B cell (primary cell): Measurements from ENCODE around the gene CASKIN2. TPM values are rescaled to one million over a fixed set of nuclear protein-coding genes. Genes with fewer than 3 reads are reported as not detected.

ENCODE experiments used
- ATAC-seq: fragments of 200-7000 bp; cut with Tn5 transposase; one replicate; pipeline ENCODE4 v1.10.0; 2021; ENCODE audit warnings: low read depth, mild to moderate bottlenecking, moderate number of reproducible peaks, moderate library complexity
- CTCF ChIA-PET: fragments of 350-600 bp; sonication (Branson Sonifier 250); formaldehyde crosslinking; loops from one replicate; lab custom pipeline; 2021; ENCODE audit warnings: antibody characterized with exemption, inconsistent platforms; lab: Charles Lee
- POLR2A ChIA-PET: fragments of 350-600 bp; sonication (Branson Sonifier 250); formaldehyde crosslinking; loops from one replicate; lab custom pipeline; 2021; ENCODE audit warnings: antibody characterized with exemption; lab: Charles Lee
- DNase-seq: peaks from one replicate; pipeline ENCODE4 v3.0.0; 2013
- H2AFZ ChIP-seq: 2 replicates; pipeline ENCODE4 v1.6.1; 2012; ENCODE audit warnings: mild to moderate bottlenecking, low read depth, low read length; ENCODE audit not compliant: insufficient read depth, poor library complexity, severe bottlenecking
- H3K27ac ChIP-seq, 2 donors: 1 replicate in 1 of 2; 2 replicates in 1 of 2; pipeline ENCODE4 v1.5.1; 2012 to 2013; ENCODE audit warnings: low read length in 2 of 2, mild to moderate bottlenecking in 2 of 2, moderate library complexity in 1 of 2
- H3K27me3 ChIP-seq, 4 experiments: fragments of 200-600 bp in 1 of 4; sonication (generic) in 1 of 4; replicated peaks in 1 of 4; 1 replicate in 2 of 4; 2 replicates in 2 of 4; pipeline versions ENCODE4 v1.6.1 to v1.7.0; 2013 to 2016; ENCODE audit warnings: low read length in 3 of 4, mild to moderate bottlenecking in 2 of 4, mixed read lengths in 1 of 4, moderate library complexity in 1 of 4; ENCODE audit not compliant: insufficient read depth in 4 of 4, control insufficient read depth in 3 of 4; ENCODE audit errors: control extremely low read depth in 1 of 4
- H3K36me3 ChIP-seq, 2 experiments: replicated peaks in 1 of 2; 1 replicate in 1 of 2; 2 replicates in 1 of 2; pipeline versions ENCODE4 v1.6.1 to v1.7.1; 2013; ENCODE audit warnings: low read length in 1 of 2; ENCODE audit not compliant: insufficient read depth in 2 of 2, control insufficient read depth in 1 of 2; ENCODE audit errors: control extremely low read depth in 1 of 2, extremely low read depth in 1 of 2
- H3K4me1 ChIP-seq, 2 donors: fragments of 200-600 bp in 1 of 2; sonication (generic) in 1 of 2; 1 replicate in 1 of 2; 2 replicates in 1 of 2; pipeline versions ENCODE4 v1.5.1 to v1.6.1; 2013 to 2017; ENCODE audit warnings: low read length in 2 of 2; ENCODE audit not compliant: control insufficient read depth in 2 of 2, insufficient read depth in 2 of 2
- H3K4me2 ChIP-seq: replicated peaks from 2 replicates; pipeline ENCODE3; 2012; ENCODE audit warnings: mild to moderate bottlenecking, low read depth, low read length; ENCODE audit not compliant: poor library complexity, severe bottlenecking
- H3K4me3 ChIP-seq, 5 experiments: fragments of 200-600 bp in 1 of 5; sonication (generic) in 1 of 5; 1 replicate in 3 of 5; 2 replicates in 2 of 5; pipeline versions ENCODE4 v1.5.1 to v1.7.0; 2011 to 2016; ENCODE audit warnings: low read length in 4 of 5, mild to moderate bottlenecking in 4 of 5, low read depth in 2 of 5, control low read depth in 1 of 5, moderate library complexity in 1 of 5; ENCODE audit not compliant: insufficient read depth in 1 of 5; ENCODE audit errors: control extremely low read depth in 1 of 5, extremely low read depth in 1 of 5
- H3K79me2 ChIP-seq: fragments of 200-600 bp; sonication (generic); one replicate; pipeline ENCODE4 v1.6.0; 2016; ENCODE audit warnings: low read length; ENCODE audit not compliant: control insufficient read depth, insufficient read depth
- H3K9ac ChIP-seq: fragments of 200-600 bp; sonication (generic); 2 replicates; pipeline ENCODE4 v1.6.1; 2017; ENCODE audit warnings: mild to moderate bottlenecking, low read length, moderate library complexity
- H3K9me3 ChIP-seq, 3 donors: one replicate each; pipeline versions ENCODE4 v1.6.1 to v1.7.1; 2013; ENCODE audit warnings: low read length in 2 of 3; ENCODE audit not compliant: control insufficient read depth in 2 of 3, insufficient read depth in 1 of 3; ENCODE audit errors: control extremely low read depth in 1 of 3
- H4K20me1 ChIP-seq: 2 replicates; pipeline ENCODE4 v1.6.0; 2012; ENCODE audit warnings: mild to moderate bottlenecking, low read length; ENCODE audit not compliant: insufficient read depth, control insufficient read depth, poor library complexity, severe bottlenecking
- H3K27ac Mint-ChIP-seq: one replicate; pipeline ENCODE4 v1.8.0; 2021; ENCODE audit warnings: mixed read lengths
- H3K27me3 Mint-ChIP-seq: one replicate; pipeline ENCODE4 v1.8.0; 2021; ENCODE audit warnings: mixed read lengths
- H3K4me1 Mint-ChIP-seq: one replicate; pipeline ENCODE4 v1.8.0; 2021; ENCODE audit warnings: mixed read lengths
- H3K4me3 Mint-ChIP-seq: one replicate; pipeline ENCODE4 v1.8.0; 2021; ENCODE audit warnings: mixed read lengths
- H3K9me3 Mint-ChIP-seq: one replicate; pipeline ENCODE4 v1.8.0; 2022; ENCODE audit warnings: mixed read lengths; ENCODE audit not compliant: insufficient read depth
- EZH2 ChIP-seq: IDR thresholded peaks from 2 replicates; pipeline ENCODE4 v1.6.1; 2012; ENCODE audit warnings: borderline replicate concordance, low read depth, mild to moderate bottlenecking, moderate library complexity, low read length; ENCODE audit not compliant: insufficient read depth, poor library complexity, severe bottlenecking
- whole genome bisulfite sequencing: methylation state at CpG from one replicate; pipeline ENCODE4 v1.1.5; 2013; ENCODE audit warnings: missing lambda C conversion rate; ENCODE audit not compliant: insufficient coverage; 5-methylcytosine and 5-hydroxymethylcytosine counted together
- intact Hi-C: fragments of 100-400 bp; cut with micrococcal nuclease; formaldehyde crosslinking; loops from one replicate; pipeline ENCODE4 v1.10.0; 2022
- polyA plus RNA-seq: library from polyadenylated mRNA; depleted of rRNA; stranded (reverse); fragments of >200 nt; gene quantifications from 2 replicates; pipeline ENCODE4 v1.2.3, GENCODE V29; 2012
- total RNA-seq, 2 donors: library from RNA; stranded (reverse); fragments of 120-200 nt in 1 of 2; gene quantifications; 1 replicate in 1 of 2; 2 replicates in 1 of 2; pipeline versions ENCODE4 v1.2.3 to v1.2.4, GENCODE V29; 2013 to 2022
- TF ChIP-seq, protein P1 (sequence below): fragments of 200-600 bp; IDR thresholded peaks from one replicate; pipeline ENCODE4 v1.8.0; 2022; ENCODE audit warnings: antibody characterized with exemption, mild to moderate bottlenecking

Gene CASKIN2
- total and polyA plus RNA-seq, 2 donors (not counting 1 experiment from before 2014, with no cell fraction given), result 0.37 to 1.00 TPM

- no peaks in the 10 kb centered on the region for H3K4me1 Mint-ChIP-seq
- ATAC-seq (no peak), DNase-seq (no peak)
- H2AFZ ChIP-seq, result no peak overlapping the region
- no peak overlapping the region for H3K27ac Mint-ChIP-seq
- intact Hi-C loops, result no loop called here
- H3K9me3 Mint-ChIP-seq, result no peaks in the 10 kb centered on the region
- no peak for TF ChIP-seq EZH2
- TF ChIP-seq, protein P1, sequence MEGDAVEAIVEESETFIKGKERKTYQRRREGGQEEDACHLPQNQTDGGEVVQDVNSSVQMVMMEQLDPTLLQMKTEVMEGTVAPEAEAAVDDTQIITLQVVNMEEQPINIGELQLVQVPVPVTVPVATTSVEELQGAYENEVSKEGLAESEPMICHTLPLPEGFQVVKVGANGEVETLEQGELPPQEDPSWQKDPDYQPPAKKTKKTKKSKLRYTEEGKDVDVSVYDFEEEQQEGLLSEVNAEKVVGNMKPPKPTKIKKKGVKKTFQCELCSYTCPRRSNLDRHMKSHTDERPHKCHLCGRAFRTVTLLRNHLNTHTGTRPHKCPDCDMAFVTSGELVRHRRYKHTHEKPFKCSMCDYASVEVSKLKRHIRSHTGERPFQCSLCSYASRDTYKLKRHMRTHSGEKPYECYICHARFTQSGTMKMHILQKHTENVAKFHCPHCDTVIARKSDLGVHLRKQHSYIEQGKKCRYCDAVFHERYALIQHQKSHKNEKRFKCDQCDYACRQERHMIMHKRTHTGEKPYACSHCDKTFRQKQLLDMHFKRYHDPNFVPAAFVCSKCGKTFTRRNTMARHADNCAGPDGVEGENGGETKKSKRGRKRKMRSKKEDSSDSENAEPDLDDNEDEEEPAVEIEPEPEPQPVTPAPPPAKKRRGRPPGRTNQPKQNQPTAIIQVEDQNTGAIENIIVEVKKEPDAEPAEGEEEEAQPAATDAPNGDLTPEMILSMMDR, result no peak
- no peak overlapping the region for H3K27ac ChIP-seq
- H4K20me1 ChIP-seq, result no peaks in the 10 kb centered on the region
- H3K4me2 ChIP-seq, result no peak overlapping the region
- no peak overlapping the region for H3K4me3 ChIP-seq
- no peaks in the 10 kb centered on the region for H3K27me3 Mint-ChIP-seq
- no peaks in the 10 kb centered on the region for H3K4me1 ChIP-seq
- POLR2A ChIA-PET, result interaction anchor here (0.5 kb wide), 1 partner anchor 130 kb away, joined by 3 read pairs; no protein-coding TSS in a partner anchor
- no peaks in the 10 kb centered on the region for H3K9me3 ChIP-seq
- H3K27me3 ChIP-seq, result no peaks in the 10 kb centered on the region
- CTCF ChIA-PET, result interaction anchor here (1.4 kb wide), 1 partner anchor 11 kb away, joined by 4 read pairs; no protein-coding TSS in a partner anchor
- no peaks in the 10 kb centered on the region for H3K79me2 ChIP-seq
- H3K9ac ChIP-seq, result no peak overlapping the region
- 94% methylated on average over 14 of the region's 15 CpGs for WGBS
- H3K36me3 ChIP-seq, result peaks cover 0 to 5% of the 10 kb centered on the region in 2 experiments
- no peak overlapping the region for H3K4me3 Mint-ChIP-seq
Observed at GRCh38 chr17:75542728-75543336, 27.5 kb upstream of the CASKIN2 start.

DNA sequence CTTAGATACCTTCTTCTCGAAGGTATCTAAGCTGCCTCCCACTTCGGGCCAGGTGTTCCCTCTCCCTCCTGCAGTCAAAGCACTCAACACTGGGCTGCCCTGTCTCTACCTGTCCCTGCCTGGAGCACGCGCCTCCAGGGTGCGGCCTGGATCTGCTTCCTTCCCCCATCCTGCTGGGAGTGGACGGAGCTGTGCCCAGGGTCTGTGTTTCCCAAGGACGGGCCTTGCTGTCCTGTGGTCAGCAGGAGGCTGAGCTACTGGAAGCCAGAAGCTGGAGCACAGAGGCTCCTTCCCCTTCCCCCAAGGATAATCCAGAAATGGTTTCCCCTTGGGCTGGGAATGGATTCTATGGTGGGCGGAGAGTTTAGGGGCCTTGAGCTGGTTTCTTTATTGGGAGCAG is 26.9 kb upstream of the CASKIN2 start:
- whole genome bisulfite sequencing, result 97% methylated on average over 7 of the region's 8 CpGs
- ATAC-seq, result no peak
- no peak overlapping the region for H3K9ac ChIP-seq

More for the DNA sequence above, 26.9 kb upstream of the CASKIN2 start:
- Histone ChIP-seq H3K27ac (no peak overlapping the region), H3K79me2 (no peaks in the 10 kb centered on the region), H3K9me3 (no peaks in the 10 kb centered on the region), H3K27me3 (no peaks in the 10 kb centered on the region), H3K4me1 (no peaks in the 10 kb centered on the region), H2AFZ (no peak overlapping the region), H3K4me3 (no peak overlapping the region), H3K4me2 (no peak overlapping the region), H4K20me1 (no peaks in the 10 kb centered on the region), H3K36me3 (peaks cover 0 to 4% of the 10 kb centered on the region in 2 experiments)
- no peak overlapping the region for H3K4me3 Mint-ChIP-seq
- POLR2A ChIA-PET, result no interaction called here
- no peaks in the 10 kb centered on the region for H3K4me1 Mint-ChIP-seq
- TF ChIP-seq EZH2, result no peak
- TF ChIP-seq, protein P1, result no peak
- H3K9me3 Mint-ChIP-seq, result no peaks in the 10 kb centered on the region
- CTCF ChIA-PET, result interaction anchor here (0.6 to 1.4 kb wide), 2 partner anchors 11 to 37 kb away, joined by 3 to 4 read pairs; no protein-coding TSS in a partner anchor
- DNase-seq, result no peak
- H3K27me3 Mint-ChIP-seq, result no peaks in the 10 kb centered on the region
- H3K27ac Mint-ChIP-seq, result no peak overlapping the region
- intact Hi-C loops, result no loop called here
